ENCODE results near the gene TMEM131L.

TMEM131L gene

DNA sequence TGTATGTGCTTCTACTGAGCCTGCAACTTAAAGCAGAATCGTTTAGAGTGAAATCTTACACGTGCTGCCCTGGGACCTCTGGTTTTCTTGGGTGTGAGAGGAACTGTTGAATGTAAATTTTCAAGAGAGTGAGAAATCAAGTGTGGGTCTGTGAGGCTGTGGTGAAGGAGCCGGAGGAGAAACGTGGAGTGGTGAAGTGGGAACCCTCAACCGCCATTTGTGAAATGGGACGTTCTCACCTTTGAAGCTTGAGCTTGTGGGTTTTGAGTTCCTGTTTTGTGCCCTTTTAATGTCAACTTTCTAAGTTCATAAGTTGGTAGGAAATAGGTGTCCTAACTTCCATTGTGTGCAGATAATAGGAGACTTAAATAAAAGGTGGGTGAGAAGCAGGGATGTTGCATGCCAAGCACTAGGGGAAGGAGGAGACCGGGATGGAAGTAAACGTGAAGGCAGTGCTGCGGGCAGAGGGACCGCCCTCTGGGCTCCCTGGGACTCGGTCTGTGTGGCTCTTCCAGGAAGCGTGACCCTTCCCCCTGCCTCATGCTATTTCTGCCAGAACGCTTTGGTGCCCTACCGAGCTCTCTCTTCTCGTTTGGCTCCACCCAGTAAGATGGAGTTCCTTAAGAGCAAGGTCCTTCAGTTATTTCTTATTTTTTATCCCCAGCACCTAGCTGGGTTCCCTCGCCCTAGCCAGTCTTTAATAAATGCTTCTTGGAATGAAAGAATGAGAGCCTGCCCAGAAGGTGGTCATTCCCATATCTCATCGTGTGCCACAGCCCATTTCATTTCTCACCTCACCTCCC is 56.0 kb downstream of the TMEM131L start:
- H3K27me3 ChIP-seq (ENCODE audit: low read depth), result no peaks in the 10 kb centered on the region
- in situ Hi-C loops (cut with MboI; ENCODE audit: low sequenced_read_pairs), result no loop called here
- peaks cover 24% of the 10 kb centered on the region for H3K4me1 ChIP-seq
- no peak overlapping the region for H3K4me3 ChIP-seq
- no peaks in the 10 kb centered on the region for H3K9me3 ChIP-seq
- no peaks in the 10 kb centered on the region for H3K36me3 ChIP-seq (replicated peaks)
- no peak for DNase-seq (ENCODE audit: low spot score in 2 of 2)

- Histone ChIP-seq H3K27me3 (ENCODE audit: low read depth) (no peaks in the 10 kb centered on the region), H3K9me3 (no peaks in the 10 kb centered on the region), H3K4me1 (peaks cover 24% of the 10 kb centered on the region), H3K4me3 (no peak overlapping the region), H3K36me3 (replicated peaks) (no peaks in the 10 kb centered on the region)
- in situ Hi-C loops (cut with MboI; ENCODE audit: low sequenced_read_pairs), result no loop called here
- DNase-seq (ENCODE audit: low spot score in 2 of 2), result no peak
Observed at GRCh38 chr4:153522802-153523094, 56.6 kb downstream of the TMEM131L start.

GRCh38 chr4:153523164-153523796 is 57.1 kb downstream of the TMEM131L start:
- in situ Hi-C loops (cut with MboI; ENCODE audit: low sequenced_read_pairs), result no loop called here
- H3K9me3 ChIP-seq, result no peaks in the 10 kb centered on the region
- peak in 1 of 2 experiments; percentile 89 for DNase-seq (ENCODE audit: low spot score in 2 of 2)
- peaks cover 24% of the 10 kb centered on the region for H3K4me1 ChIP-seq
- H3K4me3 ChIP-seq, result no peak overlapping the region
- no peaks in the 10 kb centered on the region for H3K36me3 ChIP-seq (replicated peaks)
- no peaks in the 10 kb centered on the region for H3K27me3 ChIP-seq (ENCODE audit: low read depth)

DNA sequence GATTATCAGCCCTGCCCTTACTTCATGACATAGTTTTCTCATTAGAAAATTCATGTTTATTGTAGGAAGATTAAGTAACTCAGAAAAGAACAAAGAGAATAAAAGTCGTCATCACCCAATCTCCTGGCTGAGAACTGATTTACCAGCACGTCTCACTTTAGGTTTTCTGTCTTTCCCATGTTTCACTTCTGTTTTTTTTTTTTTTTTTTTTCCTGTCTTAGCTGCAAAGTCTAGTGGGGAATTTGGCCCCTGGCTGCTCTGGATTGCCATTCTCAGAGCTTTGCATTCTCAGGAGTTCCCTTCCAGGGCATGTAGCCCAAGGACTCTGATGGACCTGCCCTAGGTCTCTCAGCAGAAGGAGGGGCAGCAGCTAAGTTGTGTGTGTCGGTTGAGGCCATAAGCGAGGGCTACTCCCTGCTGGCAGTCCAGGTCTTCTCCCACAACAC is 57.8 kb downstream of the TMEM131L start:
- no peak overlapping the region for H3K4me3 ChIP-seq
- in situ Hi-C loops (cut with MboI; ENCODE audit: low sequenced_read_pairs), result no loop called here
- DNase-seq (ENCODE audit: low spot score in 2 of 2), result no peak
- no peaks in the 10 kb centered on the region for H3K27me3 ChIP-seq (ENCODE audit: low read depth)
- peaks cover 24% of the 10 kb centered on the region for H3K4me1 ChIP-seq
- no peaks in the 10 kb centered on the region for H3K36me3 ChIP-seq (replicated peaks)
- no peaks in the 10 kb centered on the region for H3K9me3 ChIP-seq

DNA sequence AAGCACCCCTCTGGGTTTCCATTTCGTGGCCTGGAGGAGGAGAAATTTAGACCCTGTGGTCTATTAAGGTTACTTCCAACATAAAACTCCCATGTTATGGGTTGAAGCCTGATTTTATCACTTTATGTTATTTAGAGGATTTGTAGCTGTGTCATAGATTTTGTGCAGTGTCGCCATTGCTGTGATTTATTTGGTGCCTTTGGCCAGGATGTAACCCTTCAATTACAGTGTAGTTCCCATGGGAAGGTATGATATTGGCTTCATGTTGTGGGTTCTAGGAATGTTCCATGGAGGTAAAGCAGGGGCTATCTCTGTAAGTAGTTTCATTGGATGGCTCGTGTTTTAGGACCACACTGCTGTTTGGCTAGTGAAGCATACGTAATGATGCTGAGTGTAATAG is 58.5 kb downstream of the TMEM131L start:
- Histone ChIP-seq H3K4me1 (peaks cover 24% of the 10 kb centered on the region), H3K4me3 (no peak overlapping the region), H3K9me3 (no peaks in the 10 kb centered on the region), H3K36me3 (replicated peaks) (no peaks in the 10 kb centered on the region), H3K27me3 (ENCODE audit: low read depth) (no peaks in the 10 kb centered on the region)
- in situ Hi-C loops (cut with MboI; ENCODE audit: low sequenced_read_pairs), result no loop called here
- DNase-seq (ENCODE audit: low spot score in 2 of 2), result no peak

DNA sequence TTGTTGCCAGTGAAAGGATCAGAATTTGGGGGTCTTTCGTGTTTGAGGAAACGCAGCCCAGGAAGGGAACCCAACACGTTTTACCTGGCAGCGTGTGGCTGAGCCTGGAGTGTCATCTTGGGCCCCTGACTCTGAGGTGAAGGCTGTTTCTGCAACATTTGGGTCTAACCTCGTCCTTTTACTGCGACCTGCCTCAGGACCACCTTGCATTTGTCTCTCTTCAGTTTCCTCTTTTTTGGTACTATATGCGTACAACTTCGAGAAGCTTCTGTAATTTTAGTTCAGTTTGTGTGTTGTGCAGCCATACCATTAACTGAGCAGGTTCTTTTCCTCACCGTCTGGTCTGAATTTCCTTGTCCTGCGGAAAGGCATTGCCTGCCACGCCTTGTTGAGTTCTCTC is 61.5 kb downstream of the TMEM131L start:
- Histone ChIP-seq H3K9me3 (no peaks in the 10 kb centered on the region), H3K4me3 (no peak overlapping the region), H3K27me3 (ENCODE audit: low read depth) (no peaks in the 10 kb centered on the region), H3K36me3 (replicated peaks) (no peaks in the 10 kb centered on the region), H3K4me1 (peaks cover 25% of the 10 kb centered on the region)
- no peak for DNase-seq (ENCODE audit: low spot score in 2 of 2)
- in situ Hi-C loops (cut with MboI; ENCODE audit: low sequenced_read_pairs), result no loop called here

- no peaks in the 10 kb centered on the region for H3K9me3 ChIP-seq
- peaks cover 14% of the 10 kb centered on the region for H3K4me1 ChIP-seq
- DNase-seq (ENCODE audit: low spot score in 2 of 2), result no peak
- H3K27me3 ChIP-seq (ENCODE audit: low read depth), result no peaks in the 10 kb centered on the region
- H3K4me3 ChIP-seq, result no peak overlapping the region
- in situ Hi-C loops (cut with MboI; ENCODE audit: low sequenced_read_pairs), result no loop called here
- H3K36me3 ChIP-seq (replicated peaks), result no peaks in the 10 kb centered on the region
Observed at GRCh38 chr4:153528705-153529485, 62.7 kb downstream of the TMEM131L start.

GRCh38 chr4:153529646-153530045 is 63.5 kb downstream of the TMEM131L start:
- Histone ChIP-seq H3K4me3 (no peak overlapping the region), H3K9me3 (no peaks in the 10 kb centered on the region), H3K27me3 (ENCODE audit: low read depth) (no peaks in the 10 kb centered on the region), H3K36me3 (replicated peaks) (no peaks in the 10 kb centered on the region), H3K4me1 (peaks cover 9% of the 10 kb centered on the region)
- in situ Hi-C loops (cut with MboI; ENCODE audit: low sequenced_read_pairs), result no loop called here
- no peak for DNase-seq (ENCODE audit: low spot score in 2 of 2)

DNA sequence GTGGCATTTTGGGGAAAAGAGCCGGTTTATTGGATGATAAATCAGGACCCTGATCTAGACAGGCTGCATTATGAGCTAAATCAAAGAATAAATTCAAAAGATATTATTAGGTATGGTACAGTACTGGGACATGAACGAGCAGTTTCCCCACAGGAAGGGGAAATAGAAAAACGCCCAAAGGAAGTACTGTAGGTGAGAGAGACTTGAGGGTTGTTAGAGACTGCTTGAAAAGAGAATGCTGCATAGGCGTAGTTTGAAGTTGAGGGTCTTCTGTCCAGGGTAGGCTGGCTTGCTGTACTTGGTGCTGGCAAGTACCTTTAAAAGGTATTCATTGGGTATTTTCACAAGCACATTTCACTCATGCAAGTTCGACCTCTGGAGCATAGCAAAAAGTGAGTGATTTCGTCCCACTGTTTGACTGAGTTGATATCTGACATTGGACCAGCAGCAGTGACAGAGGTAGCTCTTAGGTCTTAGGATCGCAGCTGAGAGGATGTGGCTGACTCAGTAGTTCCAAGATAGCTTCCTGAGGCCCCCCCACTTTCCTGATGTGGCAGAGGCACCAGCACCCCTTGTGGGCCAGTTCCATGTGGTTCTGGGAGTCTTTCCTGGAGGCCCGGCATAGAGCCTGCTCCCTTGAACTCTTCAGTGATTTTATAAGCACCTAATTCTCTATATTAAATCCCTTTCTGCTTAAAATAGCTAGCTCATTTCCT is 64.3 kb downstream of the TMEM131L start:
- Histone ChIP-seq H3K4me1 (peaks cover 14% of the 10 kb centered on the region), H3K27me3 (ENCODE audit: low read depth) (no peaks in the 10 kb centered on the region), H3K36me3 (replicated peaks) (no peaks in the 10 kb centered on the region), H3K9me3 (no peaks in the 10 kb centered on the region), H3K4me3 (no peak overlapping the region)
- in situ Hi-C loops (cut with MboI; ENCODE audit: low sequenced_read_pairs), result no loop called here
- DNase-seq (ENCODE audit: low spot score in 2 of 2), result no peak

DNA sequence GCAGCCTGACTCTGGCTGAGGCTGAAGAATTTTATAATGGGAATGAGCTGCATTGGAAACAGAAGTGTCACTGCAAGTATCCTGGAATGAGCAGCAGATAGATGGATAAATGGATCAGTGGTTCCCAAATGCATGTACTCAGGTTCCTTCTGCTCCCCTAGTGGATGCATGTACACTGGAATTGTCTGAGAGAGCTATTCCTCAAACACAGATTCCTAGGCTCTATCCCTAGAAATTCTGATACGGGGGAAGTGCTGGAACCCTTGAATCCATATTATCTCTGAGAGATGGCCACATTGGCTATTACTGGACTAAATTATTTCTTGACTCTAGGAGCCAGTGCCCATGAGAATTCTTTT is 64.8 kb downstream of the TMEM131L start:
- H3K27me3 ChIP-seq (ENCODE audit: low read depth), result no peaks in the 10 kb centered on the region
- DNase-seq (ENCODE audit: low spot score in 2 of 2), result no peak
- no peaks in the 10 kb centered on the region for H3K36me3 ChIP-seq (replicated peaks)
- no peaks in the 10 kb centered on the region for H3K9me3 ChIP-seq
- H3K4me3 ChIP-seq, result no peak overlapping the region
- peaks cover 19% of the 10 kb centered on the region for H3K4me1 ChIP-seq
- in situ Hi-C loops (cut with MboI; ENCODE audit: low sequenced_read_pairs), result no loop called here

- Histone ChIP-seq H3K4me1 (peaks cover 22% of the 10 kb centered on the region), H3K27me3 (ENCODE audit: low read depth) (no peaks in the 10 kb centered on the region), H3K36me3 (replicated peaks) (no peaks in the 10 kb centered on the region), H3K9me3 (no peaks in the 10 kb centered on the region), H3K4me3 (no peak overlapping the region)
- in situ Hi-C loops (cut with MboI; ENCODE audit: low sequenced_read_pairs), result no loop called here
- no peak for DNase-seq (ENCODE audit: low spot score in 2 of 2)
Observed at GRCh38 chr4:153531976-153532626, 65.9 kb downstream of the TMEM131L start.

GRCh38 chr4:153532636-153533035 is 66.5 kb downstream of the TMEM131L start:
- H3K4me1 ChIP-seq, result peaks cover 22% of the 10 kb centered on the region
- no peaks in the 10 kb centered on the region for H3K27me3 ChIP-seq (ENCODE audit: low read depth)
- no peak for DNase-seq (ENCODE audit: low spot score in 2 of 2)
- H3K36me3 ChIP-seq (replicated peaks), result no peaks in the 10 kb centered on the region
- in situ Hi-C loops (cut with MboI; ENCODE audit: low sequenced_read_pairs), result no loop called here
- H3K9me3 ChIP-seq, result no peaks in the 10 kb centered on the region
- no peak overlapping the region for H3K4me3 ChIP-seq

DNA sequence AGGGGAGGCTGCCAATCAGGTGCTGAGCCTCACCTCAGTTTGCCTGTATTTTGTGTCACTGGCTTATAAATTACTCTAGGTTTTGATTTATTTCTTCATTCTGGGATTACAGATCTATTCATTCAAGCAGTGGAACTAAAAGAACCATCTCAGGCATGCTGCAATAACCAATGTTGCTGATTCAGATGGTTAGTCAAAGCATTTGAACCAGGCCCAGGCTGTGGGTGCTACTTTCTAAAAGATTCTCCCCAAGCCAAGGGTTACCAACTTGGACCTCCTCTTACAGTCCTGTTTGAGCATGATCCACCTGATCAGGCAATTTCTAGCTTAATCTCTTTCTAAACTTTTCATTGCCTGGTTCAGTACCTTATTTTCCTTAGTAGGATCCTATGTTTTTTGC is 67.2 kb downstream of the TMEM131L start:
- no peaks in the 10 kb centered on the region for H3K9me3 ChIP-seq
- in situ Hi-C loops (cut with MboI; ENCODE audit: low sequenced_read_pairs), result no loop called here
- H3K4me3 ChIP-seq, result no peak overlapping the region
- H3K27me3 ChIP-seq (ENCODE audit: low read depth), result no peaks in the 10 kb centered on the region
- DNase-seq (ENCODE audit: low spot score in 2 of 2), result no peak
- no peaks in the 10 kb centered on the region for H3K36me3 ChIP-seq (replicated peaks)
- H3K4me1 ChIP-seq, result peaks cover 22% of the 10 kb centered on the region

Data from HAP-1 (cell line).